H9 (cell line): Measurements from ENCODE around the gene MYLK. TPM values are rescaled to one million over a fixed set of nuclear protein-coding genes. Genes with fewer than 3 reads are reported as not detected.

Source experiments
- DNase-seq: peaks from one replicate; pipeline ENCODE4 v3.0.0-alpha.2; 2017
- H2AFZ ChIP-seq: one replicate; pipeline ENCODE4 v1.6.1; 2013; ENCODE audit warnings: mild to moderate bottlenecking, low read length, control low read depth, moderate library complexity
- H2AK5ac ChIP-seq: 2 replicates; pipeline ENCODE4 v1.6.1; 2013; ENCODE audit warnings: low read length, control low read depth, mixed read lengths; ENCODE audit not compliant: insufficient read length
- H2BK120ac ChIP-seq: one replicate; pipeline ENCODE4 v1.6.1; 2013; ENCODE audit warnings: low read depth, mild to moderate bottlenecking, low read length, control low read depth, inconsistent platforms; ENCODE audit not compliant: poor library complexity, severe bottlenecking
- H2BK12ac ChIP-seq: 2 replicates; pipeline ENCODE4 v1.6.1; 2013; ENCODE audit warnings: low read length, control low read depth, mixed read lengths, low read depth; ENCODE audit not compliant: insufficient read length
- H2BK15ac ChIP-seq: 2 replicates; pipeline ENCODE4 v1.6.1; 2013; ENCODE audit warnings: low read depth, low read length, control low read depth
- H2BK20ac ChIP-seq: one replicate; pipeline ENCODE4 v1.6.1; 2013; ENCODE audit warnings: low read depth, mild to moderate bottlenecking, low read length, control low read depth, inconsistent platforms; ENCODE audit not compliant: poor library complexity, severe bottlenecking
- H2BK5ac ChIP-seq: 2 replicates; pipeline ENCODE4 v1.6.1; 2013; ENCODE audit warnings: low read length, control low read depth, mixed read lengths; ENCODE audit not compliant: insufficient read length
- H3K14ac ChIP-seq: 2 replicates; pipeline ENCODE4 v1.6.1; 2013; ENCODE audit warnings: low read length, control low read depth; ENCODE audit not compliant: insufficient read depth
- H3K18ac ChIP-seq: 2 replicates; pipeline ENCODE4 v1.6.1; 2013; ENCODE audit warnings: low read depth, mild to moderate bottlenecking, mixed read lengths, low read length, control low read depth; ENCODE audit not compliant: insufficient read length
- H3K23ac ChIP-seq: 2 replicates; pipeline ENCODE4 v1.6.1; 2013; ENCODE audit warnings: low read length, control low read depth, mixed read lengths, low read depth; ENCODE audit not compliant: insufficient read length
- H3K23me2 ChIP-seq: 2 replicates; pipeline ENCODE4 v1.6.1; 2013; ENCODE audit warnings: low read depth, mild to moderate bottlenecking, mixed read lengths, low read length, control low read depth; ENCODE audit not compliant: insufficient read length, poor library complexity, severe bottlenecking
- H3K27ac ChIP-seq: 2 replicates; pipeline ENCODE4 v1.5.1; 2013; ENCODE audit warnings: low read length, control low read depth, mixed read lengths, low read depth; ENCODE audit not compliant: insufficient read length
- H3K27me3 ChIP-seq: 2 replicates; pipeline ENCODE4 v1.6.1; 2013; ENCODE audit warnings: low read length, control low read depth, inconsistent platforms; ENCODE audit not compliant: insufficient read depth
- H3K4ac ChIP-seq: 2 replicates; pipeline ENCODE4 v1.6.1; 2013; ENCODE audit warnings: low read depth, mild to moderate bottlenecking, control low read depth, inconsistent platforms, low read length, moderate library complexity
- H3K4me1 ChIP-seq: 2 replicates; pipeline ENCODE4 v1.6.1; 2013; ENCODE audit warnings: low read length, control low read depth, inconsistent platforms; ENCODE audit not compliant: insufficient read depth
- H3K4me2 ChIP-seq: 2 replicates; pipeline ENCODE4 v1.6.1; 2013; ENCODE audit warnings: low read length, control low read depth, mixed read lengths; ENCODE audit not compliant: insufficient read length, insufficient read depth
- H3K56ac ChIP-seq: 2 replicates; pipeline ENCODE4 v1.6.1; 2013; ENCODE audit warnings: low read depth, mild to moderate bottlenecking, mixed read lengths, low read length, control low read depth; ENCODE audit not compliant: insufficient read length
- H3K79me1 ChIP-seq: 2 replicates; pipeline ENCODE4 v1.6.1; 2013; ENCODE audit warnings: low read depth, mild to moderate bottlenecking, moderate library complexity, low read length, control low read depth, inconsistent platforms; ENCODE audit not compliant: insufficient read depth, poor library complexity, severe bottlenecking
- H3K79me2 ChIP-seq: 2 replicates; pipeline ENCODE4 v1.6.1; 2013; ENCODE audit warnings: low read length, control low read depth, inconsistent platforms; ENCODE audit not compliant: insufficient read depth
- H3K9ac ChIP-seq: 2 replicates; pipeline ENCODE4 v1.6.1; 2013; ENCODE audit warnings: low read length, control low read depth, mixed read lengths; ENCODE audit not compliant: insufficient read length; ENCODE audit errors: extremely low read depth
- H3K9me3 ChIP-seq: one replicate; pipeline ENCODE4 v1.6.1; 2013; ENCODE audit warnings: low read depth, low read length, inconsistent platforms; ENCODE audit not compliant: control insufficient read depth
- H3T11ph ChIP-seq: one replicate; pipeline ENCODE4 v1.6.1; 2013; ENCODE audit warnings: mild to moderate bottlenecking, low read length, control low read depth, inconsistent platforms
- H4K20me1 ChIP-seq: one replicate; pipeline ENCODE4 v1.6.1; 2013; ENCODE audit not compliant: control insufficient read depth, insufficient read length, insufficient read depth
- H4K5ac ChIP-seq: 2 replicates; pipeline ENCODE4 v1.6.1; 2013; ENCODE audit warnings: low read depth, mild to moderate bottlenecking, mixed read lengths, low read length, control low read depth; ENCODE audit not compliant: insufficient read length
- H4K8ac ChIP-seq: replicated peaks from 2 replicates; pipeline ENCODE4 v1.6.1; 2013; ENCODE audit warnings: low read length, control low read depth, mixed read lengths, low read depth; ENCODE audit not compliant: insufficient read length
- H4K91ac ChIP-seq: 2 replicates; pipeline ENCODE4 v1.6.1; 2013; ENCODE audit warnings: low read depth, mild to moderate bottlenecking, moderate library complexity, mixed read lengths, low read length, control low read depth; ENCODE audit not compliant: insufficient read length
- H3K27ac Mint-ChIP-seq, 3 experiments: 2 replicates in 2 of 3; 3 replicates in 1 of 3; pipeline ENCODE4 v1.8.0; 2020 to 2021; ENCODE audit warnings: mixed read lengths in 3 of 3, mild to moderate bottlenecking in 1 of 3, moderate library complexity in 1 of 3
- H3K27me3 Mint-ChIP-seq: 2 replicates; pipeline ENCODE4 v1.8.0; 2021; ENCODE audit warnings: low read depth, mild to moderate bottlenecking, moderate library complexity, mixed read lengths
- H3K36me3 Mint-ChIP-seq, 3 experiments: 2 replicates in 2 of 3; 3 replicates in 1 of 3; pipeline ENCODE4 v1.8.0; 2020 to 2021; ENCODE audit warnings: low read depth in 3 of 3, mixed read lengths in 3 of 3; ENCODE audit not compliant: insufficient read depth in 1 of 3
- H3K4me1 Mint-ChIP-seq, 2 experiments: 2 replicates each; pipeline ENCODE4 v1.8.0; 2020; ENCODE audit warnings: mixed read lengths in 2 of 2
- H3K4me3 Mint-ChIP-seq, 2 experiments: 2 replicates in 1 of 2; 3 replicates in 1 of 2; pipeline ENCODE4 v1.8.0; 2020 to 2021; ENCODE audit warnings: mild to moderate bottlenecking in 2 of 2, mixed read lengths in 2 of 2, moderate library complexity in 1 of 2
- H3K9me3 Mint-ChIP-seq, 2 experiments: 2 replicates in 1 of 2; 3 replicates in 1 of 2; pipeline ENCODE4 v1.8.0; 2020; ENCODE audit warnings: mild to moderate bottlenecking in 2 of 2, mixed read lengths in 2 of 2, moderate library complexity in 1 of 2
- WGBS: extraction: QIAGEN DNeasy Blood & Tissue Kit; methylation state at CpG from one replicate; pipeline ENCODE4 v1.1.7; 2013; ENCODE audit warnings: missing lambda C conversion rate, low lambda C conversion rate, mixed read lengths; ENCODE audit not compliant: insufficient read length; ENCODE audit errors: extremely low coverage; 5-methylcytosine and 5-hydroxymethylcytosine counted together
- total RNA-seq: library from RNA; stranded (reverse); gene quantifications from 2 replicates; pipeline ENCODE4 v1.2.1, GENCODE V29; 2021
- TF ChIP-seq, protein P1 (sequence below): fragments of 200-600 bp; sonication (generic); conservative IDR thresholded peaks from 3 replicates; pipeline ENCODE4 v1.8.0; 2021; ENCODE audit warnings: antibody characterized with exemption, mild to moderate bottlenecking

MYLK gene
- total RNA-seq, 1 experiment from 2014 or later: 10.1 TPM

DNA sequence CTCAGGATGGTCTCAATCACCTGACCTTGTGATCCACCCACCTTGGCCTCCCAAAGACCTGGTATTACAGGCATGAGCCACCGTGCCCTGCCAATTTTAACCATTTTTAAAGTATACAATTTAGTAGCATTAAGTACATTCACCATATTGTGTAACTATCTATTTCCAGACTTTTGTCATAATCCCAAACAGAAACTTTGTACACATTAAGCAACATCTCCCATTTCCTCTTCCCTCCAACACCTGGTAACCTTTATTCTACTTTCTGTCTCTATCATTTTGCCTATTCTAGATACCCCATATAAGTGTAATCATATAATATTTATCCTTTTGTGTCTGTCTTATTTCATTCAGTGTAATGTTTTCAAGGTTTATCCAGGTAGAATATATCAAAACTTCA, 8.9 kb upstream of the MYLK start:
- no peaks in the 10 kb centered on the region for H3K9me3 ChIP-seq
- H3K36me3 Mint-ChIP-seq: peaks cover 18 to 54% (median 19%) of the 10 kb centered on the region in 3 experiments
- TF ChIP-seq, protein P1, sequence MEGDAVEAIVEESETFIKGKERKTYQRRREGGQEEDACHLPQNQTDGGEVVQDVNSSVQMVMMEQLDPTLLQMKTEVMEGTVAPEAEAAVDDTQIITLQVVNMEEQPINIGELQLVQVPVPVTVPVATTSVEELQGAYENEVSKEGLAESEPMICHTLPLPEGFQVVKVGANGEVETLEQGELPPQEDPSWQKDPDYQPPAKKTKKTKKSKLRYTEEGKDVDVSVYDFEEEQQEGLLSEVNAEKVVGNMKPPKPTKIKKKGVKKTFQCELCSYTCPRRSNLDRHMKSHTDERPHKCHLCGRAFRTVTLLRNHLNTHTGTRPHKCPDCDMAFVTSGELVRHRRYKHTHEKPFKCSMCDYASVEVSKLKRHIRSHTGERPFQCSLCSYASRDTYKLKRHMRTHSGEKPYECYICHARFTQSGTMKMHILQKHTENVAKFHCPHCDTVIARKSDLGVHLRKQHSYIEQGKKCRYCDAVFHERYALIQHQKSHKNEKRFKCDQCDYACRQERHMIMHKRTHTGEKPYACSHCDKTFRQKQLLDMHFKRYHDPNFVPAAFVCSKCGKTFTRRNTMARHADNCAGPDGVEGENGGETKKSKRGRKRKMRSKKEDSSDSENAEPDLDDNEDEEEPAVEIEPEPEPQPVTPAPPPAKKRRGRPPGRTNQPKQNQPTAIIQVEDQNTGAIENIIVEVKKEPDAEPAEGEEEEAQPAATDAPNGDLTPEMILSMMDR: no peak
- H4K20me1 ChIP-seq: no peaks in the 10 kb centered on the region
- H2BK12ac ChIP-seq: no peak overlapping the region
- H3K4ac ChIP-seq: no peak overlapping the region
- H4K8ac ChIP-seq: no peak overlapping the region
- H3T11ph ChIP-seq: no peak overlapping the region
- no peaks in the 10 kb centered on the region for H3K79me2 ChIP-seq
- WGBS: no CpG with 5 or more reads among the region's 1 CpG
- H3K4me1 ChIP-seq: no peaks in the 10 kb centered on the region
- H3K4me2 ChIP-seq: no peak overlapping the region
- H3K56ac ChIP-seq: no peak overlapping the region
- H2BK20ac ChIP-seq: no peak overlapping the region
- no peak overlapping the region for H3K23ac ChIP-seq
- H3K27ac ChIP-seq: no peak overlapping the region
- H4K91ac ChIP-seq: no peak overlapping the region
- H3K4me1 Mint-ChIP-seq: no peaks in the 10 kb centered on the region
- H3K23me2 ChIP-seq: no peaks in the 10 kb centered on the region
- no peak overlapping the region for H4K5ac ChIP-seq
- no peak overlapping the region for H2AFZ ChIP-seq
- peaks cover 2% of the 10 kb centered on the region; the same call in 1 of the 2 replicates for H3K27me3 Mint-ChIP-seq
- DNase-seq: no peak
- H3K14ac ChIP-seq: no peak overlapping the region
- H2BK120ac ChIP-seq: no peak overlapping the region
- peaks cover 42% of the 10 kb centered on the region in 2 experiments for H3K9me3 Mint-ChIP-seq
- no peak overlapping the region for H2AK5ac ChIP-seq
- no peak overlapping the region for H3K27ac Mint-ChIP-seq
- H3K18ac ChIP-seq: no peak overlapping the region
- H3K4me3 Mint-ChIP-seq: no peak overlapping the region
- no peak overlapping the region for H2BK5ac ChIP-seq
- no peak overlapping the region for H2BK15ac ChIP-seq
- H3K9ac ChIP-seq: no peak overlapping the region
- no peaks in the 10 kb centered on the region for H3K27me3 ChIP-seq
- no peaks in the 10 kb centered on the region for H3K79me1 ChIP-seq
